ENCODE data around the gene FBXO47.

The FBXO47 gene

GRCh38 chr17:38922538-38923297, 44.5 kb downstream of the FBXO47 start:
- no peak for TF ChIP-seq CTCF (conservative IDR thresholded peaks at IDR 0.05; ENCODE audit: control insufficient read depth, insufficient read depth, low read depth, low read length)
- peak; percentile 83 for DNase-seq (ENCODE audit: low read depth)
- no peak overlapping the region for H3K4me3 ChIP-seq (ENCODE audit: control insufficient read depth, low read depth, low read length)

DNA sequence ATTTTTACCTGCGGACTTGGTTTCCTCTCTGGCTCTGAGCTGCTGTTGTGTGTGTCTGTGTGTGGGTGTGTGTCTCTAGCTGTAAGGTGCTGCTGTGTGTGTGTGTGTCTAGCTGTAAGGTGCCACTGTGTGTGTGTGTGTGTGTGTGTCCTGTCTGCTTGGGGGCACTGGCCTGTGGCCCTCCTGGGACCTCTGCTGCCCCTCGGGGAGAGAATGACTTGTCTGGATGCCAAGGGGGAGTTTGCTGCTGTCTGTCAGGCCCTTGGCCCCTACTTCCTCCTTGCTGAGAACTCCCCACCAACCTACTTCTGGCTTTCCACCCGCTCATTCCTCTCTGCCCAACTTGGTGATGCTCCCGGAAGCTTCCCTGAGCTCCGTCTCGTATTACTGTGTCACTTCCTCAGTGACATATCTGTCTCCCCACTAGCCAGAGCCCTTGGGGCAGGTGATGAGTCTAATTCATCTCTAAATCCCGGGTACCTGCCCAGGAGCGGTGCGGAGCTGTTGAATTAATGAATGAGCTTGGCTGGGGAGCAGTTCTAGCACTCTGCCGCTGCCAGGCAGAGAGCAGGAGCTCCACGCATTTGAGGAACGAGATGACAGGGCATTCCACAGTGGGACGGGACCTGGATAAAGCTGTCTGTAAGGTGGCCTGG, 45.3 kb downstream of the FBXO47 start:
- no peak overlapping the region for H3K4me3 ChIP-seq (ENCODE audit: control insufficient read depth, low read depth, low read length)
- TF ChIP-seq CTCF (conservative IDR thresholded peaks at IDR 0.05; ENCODE audit: control insufficient read depth, insufficient read depth, low read depth, low read length), result no peak
- DNase-seq (ENCODE audit: low read depth), result no peak

DNA sequence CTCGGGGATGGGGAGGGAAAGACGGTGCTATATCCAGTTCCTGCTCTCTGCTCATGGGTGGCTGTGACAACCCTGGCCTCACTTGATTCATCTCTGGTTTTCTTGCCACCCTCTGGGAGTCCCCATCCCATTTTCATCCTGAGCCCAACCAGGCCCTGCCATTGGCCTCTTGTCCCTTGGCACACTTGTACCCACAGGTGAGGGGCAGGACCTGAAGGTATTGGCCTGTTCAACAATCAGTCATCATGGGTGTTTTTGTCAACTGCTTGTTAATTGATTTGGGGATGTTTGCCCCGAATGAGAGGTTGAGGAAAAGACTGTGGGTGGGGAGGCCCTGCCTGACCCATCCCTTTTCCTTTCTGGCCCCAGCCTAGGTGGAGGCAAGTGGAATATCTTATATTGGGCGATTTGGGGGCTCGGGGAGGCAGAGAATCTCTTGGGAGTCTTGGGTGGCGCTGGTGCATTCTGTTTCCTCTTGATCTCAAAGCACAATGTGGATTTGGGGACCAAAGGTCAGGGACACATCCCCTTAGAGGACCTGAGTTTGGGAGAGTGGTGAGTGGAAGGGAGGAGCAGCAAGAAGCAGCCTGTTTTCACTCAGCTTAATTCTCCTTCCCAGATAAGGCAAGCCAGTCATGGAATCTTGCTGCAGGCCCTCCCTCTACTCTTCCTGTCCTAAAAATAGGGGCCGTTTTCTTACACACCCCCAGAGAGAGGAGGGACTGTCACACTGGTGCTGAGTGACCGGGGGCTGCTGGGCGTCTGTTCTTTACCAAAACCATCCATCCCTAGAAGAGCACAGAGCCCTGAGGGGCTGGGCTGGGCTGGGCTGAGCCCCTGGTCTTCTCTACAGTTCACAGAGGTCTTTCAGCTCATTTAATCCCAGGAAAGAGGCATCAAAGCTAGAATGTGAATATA, 46.6 kb downstream of the FBXO47 start:
- DNase-seq (ENCODE audit: low read depth), result no peak
- TF ChIP-seq CTCF (conservative IDR thresholded peaks at IDR 0.05; ENCODE audit: control insufficient read depth, insufficient read depth, low read depth, low read length), result no peak
- no peak overlapping the region for H3K4me3 ChIP-seq (ENCODE audit: control insufficient read depth, low read depth, low read length)

DNA sequence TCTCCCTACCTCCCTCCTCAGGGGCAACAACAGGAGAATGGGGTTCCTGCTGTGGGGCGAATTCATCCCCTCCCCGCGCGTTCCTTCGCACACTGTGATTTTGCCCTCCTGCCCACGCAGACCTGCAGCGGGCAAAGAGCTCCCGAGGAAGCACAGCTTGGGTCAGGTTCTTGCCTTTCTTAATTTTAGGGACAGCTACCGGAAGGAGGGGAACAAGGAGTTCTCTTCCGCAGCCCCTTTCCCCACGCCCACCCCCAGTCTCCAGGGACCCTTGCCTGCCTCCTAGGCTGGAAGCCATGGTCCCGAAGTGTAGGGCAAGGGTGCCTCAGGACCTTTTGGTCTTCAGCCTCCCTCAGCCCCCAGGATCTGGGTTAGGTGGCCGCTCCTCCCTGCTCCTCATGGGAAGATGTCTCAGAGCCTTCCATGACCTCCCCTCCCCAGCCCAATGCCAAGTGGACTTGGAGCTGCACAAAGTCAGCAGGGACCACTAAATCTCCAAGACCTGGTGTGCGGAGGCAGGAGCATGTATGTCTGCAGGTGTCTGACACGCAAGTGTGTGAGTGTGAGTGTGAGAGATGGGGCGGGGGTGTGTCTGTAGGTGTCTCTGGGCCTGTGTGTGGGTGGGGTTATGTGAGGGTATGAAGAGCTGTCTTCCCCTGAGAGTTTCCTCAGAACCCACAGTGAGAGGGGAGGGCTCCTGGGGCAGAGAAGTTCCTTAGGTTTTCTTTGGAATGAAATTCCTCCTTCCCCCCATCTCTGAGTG, 47.7 kb downstream of the FBXO47 start:
- TF ChIP-seq CTCF (conservative IDR thresholded peaks at IDR 0.05; ENCODE audit: control insufficient read depth, insufficient read depth, low read depth, low read length), result no peak
- no peak overlapping the region for H3K4me3 ChIP-seq (ENCODE audit: control insufficient read depth, low read depth, low read length)
- no peak for DNase-seq (ENCODE audit: low read depth)

DNA sequence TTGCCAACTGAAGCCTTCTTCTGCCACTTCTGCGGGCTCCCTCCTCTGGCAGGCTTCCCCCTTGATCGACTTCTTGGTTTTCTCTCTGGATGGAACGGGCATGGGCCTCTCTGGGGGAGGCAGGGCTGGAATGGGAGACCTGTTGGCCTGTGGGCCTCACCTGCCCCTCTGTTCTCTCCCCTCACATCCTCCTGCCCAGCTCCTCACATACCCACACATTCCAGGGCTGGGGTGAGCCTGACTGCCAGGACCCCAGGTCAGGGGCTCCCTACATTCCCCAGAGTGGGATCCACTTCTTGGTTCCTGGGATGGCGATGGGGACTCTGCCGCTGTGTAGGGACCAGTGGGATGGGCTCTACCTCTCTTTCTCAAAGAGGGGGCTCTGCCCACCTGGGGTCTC, 48.3 kb downstream of the FBXO47 start:
- TF ChIP-seq CTCF (conservative IDR thresholded peaks at IDR 0.05; ENCODE audit: control insufficient read depth, insufficient read depth, low read depth, low read length), result no peak
- no peak for DNase-seq (ENCODE audit: low read depth)
- no peak overlapping the region for H3K4me3 ChIP-seq (ENCODE audit: control insufficient read depth, low read depth, low read length)

Measured in fibroblast of mammary gland (primary cell).